ENCODE measurements around the gene TMEM72. TPM values are rescaled to one million over a fixed set of nuclear protein-coding genes. Genes with fewer than 3 reads are reported as not detected.

Gene TMEM72
- total and polyA plus RNA-seq, 4 donors = 0.02 to 0.33 TPM; not detected in 2

DNA sequence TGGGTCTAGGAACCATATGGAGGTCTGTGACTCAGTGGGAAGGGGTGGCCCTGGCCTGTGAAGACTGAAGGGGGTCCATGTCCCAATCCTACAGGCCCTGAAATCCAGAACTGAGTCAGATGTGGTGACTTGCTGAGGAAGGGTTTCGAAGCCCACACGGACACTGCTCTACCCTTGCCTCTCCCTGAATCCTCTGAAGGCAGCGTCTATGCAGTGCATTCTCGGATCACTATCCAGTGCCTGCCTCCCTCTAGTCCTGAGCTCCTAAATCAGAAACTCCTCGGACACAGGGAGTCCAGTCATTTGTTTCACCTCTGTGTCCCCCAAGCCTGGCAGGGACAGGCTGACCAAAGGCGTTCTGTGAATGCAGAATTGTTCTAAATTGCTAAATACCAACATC lies 25.4 kb upstream of the TMEM72 start:
- H3K27me3 ChIP-seq (ENCODE audit: control insufficient read depth in 4 of 4, insufficient read depth in 4 of 4, low read length in 3 of 4) = no peaks in the 10 kb centered on the region
- no peak overlapping the region for H3K4me3 ChIP-seq (ENCODE audit: low read depth in 1 of 3, low read length in 3 of 3)
- H3K9me3 ChIP-seq (ENCODE audit: control insufficient read depth in 4 of 4, low read length in 3 of 4) = no peaks in the 10 kb centered on the region
- H3K4me1 ChIP-seq (ENCODE audit: control insufficient read depth in 4 of 4, insufficient read depth in 4 of 4, low read length in 3 of 4) = no peaks in the 10 kb centered on the region
- no peak for TF ChIP-seq TAF1 (conservative IDR thresholded peaks at IDR 0.05)
- no peak for TF ChIP-seq FOXA1 (IDR thresholded peaks at IDR 0.05)
- TF ChIP-seq CTCF (IDR thresholded peaks at IDR 0.05; ENCODE audit: low read depth, low read length, missing input control) = no peak
- TF ChIP-seq, protein P1, sequence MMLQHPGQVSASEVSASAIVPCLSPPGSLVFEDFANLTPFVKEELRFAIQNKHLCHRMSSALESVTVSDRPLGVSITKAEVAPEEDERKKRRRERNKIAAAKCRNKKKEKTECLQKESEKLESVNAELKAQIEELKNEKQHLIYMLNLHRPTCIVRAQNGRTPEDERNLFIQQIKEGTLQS (IDR thresholded peaks at IDR 0.05) = no peak
- TF ChIP-seq EGR1 (IDR thresholded peaks at IDR 0.05; ENCODE audit: low read depth in 2 of 2) = no peak
- TF ChIP-seq NR2F2 (IDR thresholded peaks at IDR 0.05) = no peak
- no peak for TF ChIP-seq ZBTB33 (IDR thresholded peaks at IDR 0.05)
- TF ChIP-seq SP1 (IDR thresholded peaks at IDR 0.05) = no peak
- no peak for TF ChIP-seq GABPA (IDR thresholded peaks at IDR 0.05 in 1 of 2, conservative IDR thresholded peaks at IDR 0.05 in 1 of 2)
- TF ChIP-seq HNF4A (conservative IDR thresholded peaks at IDR 0.05) = no peak
- TF ChIP-seq RXRA (IDR thresholded peaks at IDR 0.05) = no peak
- TF ChIP-seq RAD21 (IDR thresholded peaks at IDR 0.05) = no peak
- TF ChIP-seq, protein P2, sequence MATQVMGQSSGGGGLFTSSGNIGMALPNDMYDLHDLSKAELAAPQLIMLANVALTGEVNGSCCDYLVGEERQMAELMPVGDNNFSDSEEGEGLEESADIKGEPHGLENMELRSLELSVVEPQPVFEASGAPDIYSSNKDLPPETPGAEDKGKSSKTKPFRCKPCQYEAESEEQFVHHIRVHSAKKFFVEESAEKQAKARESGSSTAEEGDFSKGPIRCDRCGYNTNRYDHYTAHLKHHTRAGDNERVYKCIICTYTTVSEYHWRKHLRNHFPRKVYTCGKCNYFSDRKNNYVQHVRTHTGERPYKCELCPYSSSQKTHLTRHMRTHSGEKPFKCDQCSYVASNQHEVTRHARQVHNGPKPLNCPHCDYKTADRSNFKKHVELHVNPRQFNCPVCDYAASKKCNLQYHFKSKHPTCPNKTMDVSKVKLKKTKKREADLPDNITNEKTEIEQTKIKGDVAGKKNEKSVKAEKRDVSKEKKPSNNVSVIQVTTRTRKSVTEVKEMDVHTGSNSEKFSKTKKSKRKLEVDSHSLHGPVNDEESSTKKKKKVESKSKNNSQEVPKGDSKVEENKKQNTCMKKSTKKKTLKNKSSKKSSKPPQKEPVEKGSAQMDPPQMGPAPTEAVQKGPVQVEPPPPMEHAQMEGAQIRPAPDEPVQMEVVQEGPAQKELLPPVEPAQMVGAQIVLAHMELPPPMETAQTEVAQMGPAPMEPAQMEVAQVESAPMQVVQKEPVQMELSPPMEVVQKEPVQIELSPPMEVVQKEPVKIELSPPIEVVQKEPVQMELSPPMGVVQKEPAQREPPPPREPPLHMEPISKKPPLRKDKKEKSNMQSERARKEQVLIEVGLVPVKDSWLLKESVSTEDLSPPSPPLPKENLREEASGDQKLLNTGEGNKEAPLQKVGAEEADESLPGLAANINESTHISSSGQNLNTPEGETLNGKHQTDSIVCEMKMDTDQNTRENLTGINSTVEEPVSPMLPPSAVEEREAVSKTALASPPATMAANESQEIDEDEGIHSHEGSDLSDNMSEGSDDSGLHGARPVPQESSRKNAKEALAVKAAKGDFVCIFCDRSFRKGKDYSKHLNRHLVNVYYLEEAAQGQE (IDR thresholded peaks at IDR 0.05) = no peak
- TF ChIP-seq FOXA2 (IDR thresholded peaks at IDR 0.05) = no peak
- DNase-seq (ENCODE audit: low spot score) = no peak
- no peaks in the 10 kb centered on the region for H3K36me3 ChIP-seq (ENCODE audit: control insufficient read depth in 4 of 4, insufficient read depth in 3 of 4, low read depth in 1 of 4, low read length in 3 of 4)
- H3K9ac ChIP-seq (ENCODE audit: low read depth in 1 of 2, low read length in 2 of 2) = no peak overlapping the region
- WGBS = 91% methylated on average over 6 of the region's 6 CpGs
- H3K27ac ChIP-seq (ENCODE audit: low read depth in 1 of 2, low read length in 2 of 2) = no peak overlapping the region

- Histone ChIP-seq H3K9ac (ENCODE audit: low read depth in 1 of 2, low read length in 2 of 2) (no peak overlapping the region), H3K4me3 (ENCODE audit: low read depth in 1 of 3, low read length in 3 of 3) (no peak overlapping the region), H3K27ac (ENCODE audit: low read depth in 1 of 2, low read length in 2 of 2) (no peak overlapping the region), H3K36me3 (ENCODE audit: control insufficient read depth in 4 of 4, insufficient read depth in 3 of 4, low read depth in 1 of 4, low read length in 3 of 4) (no peaks in the 10 kb centered on the region), H3K27me3 (ENCODE audit: control insufficient read depth in 4 of 4, insufficient read depth in 4 of 4, low read length in 3 of 4) (no peaks in the 10 kb centered on the region), H3K9me3 (ENCODE audit: control insufficient read depth in 4 of 4, low read length in 3 of 4) (no peaks in the 10 kb centered on the region), H3K4me1 (ENCODE audit: control insufficient read depth in 4 of 4, insufficient read depth in 4 of 4, low read length in 3 of 4) (no peaks in the 10 kb centered on the region)
- no peak for DNase-seq (ENCODE audit: low spot score)
- 94% methylated on average over 5 of the region's 5 CpGs for WGBS
- TF ChIP-seq HNF4G (IDR thresholded peaks at IDR 0.05) = no peak
- TF ChIP-seq, protein P3, sequence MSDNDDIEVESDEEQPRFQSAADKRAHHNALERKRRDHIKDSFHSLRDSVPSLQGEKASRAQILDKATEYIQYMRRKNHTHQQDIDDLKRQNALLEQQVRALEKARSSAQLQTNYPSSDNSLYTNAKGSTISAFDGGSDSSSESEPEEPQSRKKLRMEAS (IDR thresholded peaks at IDR 0.05) = no peak
- TF ChIP-seq, protein P1 (IDR thresholded peaks at IDR 0.05) = no peak
- no peak for TF ChIP-seq EGR1 (IDR thresholded peaks at IDR 0.05; ENCODE audit: low read depth in 2 of 2)
- TF ChIP-seq, protein P2 (IDR thresholded peaks at IDR 0.05) = no peak
- no peak for TF ChIP-seq HNF4A (conservative IDR thresholded peaks at IDR 0.05)
- TF ChIP-seq JUND (IDR thresholded peaks at IDR 0.05) = no peak
- TF ChIP-seq CTCF (IDR thresholded peaks at IDR 0.05; ENCODE audit: low read depth, low read length, missing input control) = no peak
- no peak for TF ChIP-seq SP1 (IDR thresholded peaks at IDR 0.05)
- TF ChIP-seq NR2F2 (IDR thresholded peaks at IDR 0.05) = no peak
Measured at GRCh38 chr10:44886966-44887365, 24.2 kb upstream of the TMEM72 start.
